GM21619 (cell line): Measurements from ENCODE around the gene CAPN15.
A peak's percentile ranks its signal among the peaks of the same experiment; 100 is the strongest.

Source experiments
- ATAC-seq: cut with Tn5 transposase; IDR thresholded peaks from one replicate; pipeline ENCODE4 v1.9.1; 2021; ENCODE audit not compliant: unreplicated experiment

CAPN15 gene

GRCh38 chr16:574021-574760, 46.7 kb downstream of the CAPN15 start:
- no peak for ATAC-seq

- ATAC-seq, result no peak
These were observed 48.1 kb downstream of the CAPN15 start for GRCh38 chr16:575354-576196.

DNA sequence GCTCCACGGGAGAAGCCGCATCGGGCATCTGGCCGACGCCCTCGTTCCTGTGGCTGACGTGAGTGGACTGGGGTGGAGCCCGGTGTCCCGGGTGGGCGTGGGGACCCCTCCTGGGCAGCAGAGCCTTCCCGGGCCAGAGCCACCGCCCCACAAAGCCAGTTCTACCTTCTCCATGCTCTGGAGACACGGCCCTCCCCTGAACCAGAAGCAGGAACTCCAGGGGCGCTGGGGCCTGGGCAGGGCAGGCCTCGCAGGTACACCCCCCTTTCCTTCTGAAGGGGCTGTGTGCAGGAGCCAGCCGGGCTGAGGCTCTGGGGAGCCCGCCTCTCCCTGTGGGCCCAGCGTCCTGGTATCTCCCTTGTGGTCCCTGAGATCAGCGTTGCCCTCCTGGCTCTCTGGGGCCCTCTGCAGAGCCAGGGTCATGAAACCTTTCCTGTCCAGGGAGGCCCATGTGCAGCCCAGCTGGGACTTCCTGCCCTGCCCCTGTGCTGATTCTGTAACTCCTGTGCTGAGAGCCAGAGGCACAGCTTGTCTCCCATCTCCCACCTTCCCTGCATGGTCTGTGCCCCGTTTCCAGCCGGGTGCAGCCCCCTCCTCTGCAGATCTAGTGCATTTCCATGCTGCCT, 48.8 kb downstream of the CAPN15 start:
- no peak for ATAC-seq

- ATAC-seq, result no peak
These were observed 49.3 kb downstream of the CAPN15 start for GRCh38 chr16:576823-577201.

GRCh38 chr16:577796-578195, 50.3 kb downstream of the CAPN15 start:
- ATAC-seq, result no peak

DNA sequence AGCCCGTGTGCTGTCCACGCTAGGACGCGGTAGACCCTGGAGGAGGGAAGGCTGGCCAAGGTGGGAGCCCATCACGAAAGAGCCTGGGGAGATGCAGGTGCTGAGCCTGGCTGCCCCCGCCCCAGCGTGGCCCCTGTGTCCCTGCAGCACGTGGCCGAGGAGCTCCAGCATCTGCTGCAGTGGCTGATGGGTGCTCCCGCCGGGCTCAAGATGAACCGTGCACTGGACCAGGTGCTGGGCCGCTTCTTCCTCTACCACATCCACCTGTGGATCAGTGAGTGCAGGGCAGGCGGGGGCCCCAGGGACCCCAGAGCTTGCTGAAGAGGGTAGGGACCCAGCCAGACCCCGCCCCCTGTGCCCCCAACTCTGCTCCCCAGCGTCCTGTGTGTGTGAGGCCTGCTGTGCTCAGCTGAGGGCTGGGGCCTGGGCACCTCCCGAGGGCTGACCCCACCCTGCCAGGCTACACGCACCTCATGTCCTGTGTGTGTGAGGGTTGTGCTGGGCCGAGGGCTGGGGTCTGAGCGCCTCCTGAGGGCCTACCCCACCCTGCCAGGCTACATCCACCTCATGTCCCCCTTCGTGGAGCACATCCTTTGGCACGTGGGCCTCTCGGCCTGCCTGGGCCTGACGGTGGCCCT, 50.8 kb downstream of the CAPN15 start:
- no peak for ATAC-seq

DNA sequence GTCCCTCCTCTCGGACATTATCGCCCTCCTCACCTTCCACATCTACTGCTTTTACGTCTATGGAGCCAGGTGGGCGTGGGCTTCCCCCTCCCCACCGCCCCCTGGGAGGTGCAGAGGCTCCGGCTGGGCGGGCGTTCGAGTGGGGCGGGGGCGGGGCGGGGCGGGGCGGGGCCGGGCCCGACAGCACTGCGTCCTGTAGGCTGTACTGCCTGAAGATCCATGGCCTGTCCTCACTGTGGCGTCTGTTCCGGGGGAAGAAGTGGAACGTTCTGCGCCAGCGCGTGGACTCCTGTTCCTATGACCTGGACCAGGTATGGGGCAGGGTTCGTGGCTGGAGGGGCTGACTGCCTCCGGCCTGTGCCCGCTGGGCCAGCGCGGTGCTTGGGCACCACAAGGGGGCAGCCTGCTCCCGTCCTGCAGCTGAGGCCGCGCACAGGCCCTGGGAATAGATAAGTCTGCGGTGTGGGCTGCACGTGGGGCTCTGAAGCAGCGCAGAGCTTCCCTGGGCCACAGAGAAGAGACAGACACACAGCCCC, 51.4 kb downstream of the CAPN15 start:
- ATAC-seq, result no peak

GRCh38 chr16:580141-580945, 52.8 kb downstream of the CAPN15 start:
- ATAC-seq, result no peak

GRCh38 chr16:580946-581498, 53.5 kb downstream of the CAPN15 start:
- no peak for ATAC-seq

DNA sequence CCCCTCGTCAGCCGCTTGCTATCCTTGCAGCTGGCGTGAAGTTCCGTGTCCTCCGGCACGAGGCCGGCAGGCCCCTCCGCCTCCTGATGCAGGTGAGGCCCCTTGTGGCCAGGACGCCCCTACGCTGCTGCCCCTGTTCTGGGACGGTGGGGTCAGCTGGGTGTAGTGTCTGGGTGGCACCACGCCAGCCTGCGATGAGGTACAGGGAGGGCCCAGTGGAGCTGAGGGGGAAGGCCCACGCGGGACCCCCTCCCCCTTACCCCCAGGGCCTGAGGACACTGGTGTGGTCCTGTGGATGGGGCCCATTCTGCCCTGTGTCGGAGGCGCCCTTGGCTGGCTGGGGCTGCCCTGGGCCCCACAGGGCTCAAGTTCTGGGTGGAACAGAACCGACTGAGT, 54.7 kb downstream of the CAPN15 start:
- no peak for ATAC-seq

GRCh38 chr16:582614-583331, 55.3 kb downstream of the CAPN15 start:
- no peak for ATAC-seq

DNA sequence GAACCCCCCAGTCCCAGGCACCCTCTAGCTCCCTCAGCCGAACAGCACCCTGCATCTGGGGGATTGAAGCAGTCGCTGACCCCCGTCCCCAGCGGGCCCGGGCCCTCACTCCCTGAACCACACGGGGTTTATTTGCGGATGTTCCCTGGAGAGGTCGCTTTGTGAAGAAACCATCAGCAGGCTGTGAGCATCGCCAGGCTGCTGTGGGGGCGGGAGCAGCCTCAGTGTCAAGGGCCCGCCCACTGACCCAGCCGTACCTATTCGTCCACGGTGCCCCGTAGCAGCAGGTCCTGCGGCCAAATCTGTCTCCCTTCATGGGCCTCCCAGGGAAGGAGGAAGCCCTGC, 55.9 kb downstream of the CAPN15 start:
- ATAC-seq, result no peak

DNA sequence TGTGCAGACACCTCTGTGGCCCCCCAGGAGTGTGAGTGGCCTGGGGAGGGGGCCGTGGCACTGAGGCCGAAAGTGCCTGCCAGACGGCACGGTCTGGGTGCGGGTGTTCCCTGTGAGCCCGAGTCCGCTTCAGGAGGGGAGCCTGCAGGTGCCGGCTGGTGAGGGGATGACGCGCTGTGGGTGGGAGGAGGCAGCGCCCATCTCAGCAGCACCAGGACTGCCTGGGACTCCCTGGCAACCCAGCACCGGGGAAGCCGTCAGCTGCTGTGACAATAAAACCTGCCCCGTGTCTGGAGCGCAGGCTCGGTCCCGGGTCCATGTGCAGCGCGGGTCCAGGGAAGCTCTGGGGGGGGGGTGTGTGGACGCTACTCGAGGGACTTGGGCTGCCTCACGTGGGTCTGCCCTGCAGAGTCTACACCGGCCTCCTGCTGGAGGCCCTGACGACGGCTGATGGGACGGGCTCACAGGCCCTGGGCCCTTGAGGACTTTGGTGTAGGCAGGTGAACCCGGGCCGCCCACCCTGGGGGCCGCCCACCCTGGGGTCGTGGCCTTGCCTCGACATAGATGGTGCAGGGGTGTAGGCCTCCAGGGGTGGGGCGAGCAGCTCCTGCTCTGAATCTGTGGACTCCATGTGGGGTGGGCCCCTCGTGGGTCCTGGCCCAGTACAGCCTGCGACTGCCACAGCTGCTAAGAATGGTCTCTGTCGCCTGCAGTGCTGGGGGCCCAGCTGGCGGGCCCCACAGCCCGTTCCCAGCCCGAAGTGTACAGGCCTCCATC, 56.5 kb downstream of the CAPN15 start:
- ATAC-seq, result no peak

DNA sequence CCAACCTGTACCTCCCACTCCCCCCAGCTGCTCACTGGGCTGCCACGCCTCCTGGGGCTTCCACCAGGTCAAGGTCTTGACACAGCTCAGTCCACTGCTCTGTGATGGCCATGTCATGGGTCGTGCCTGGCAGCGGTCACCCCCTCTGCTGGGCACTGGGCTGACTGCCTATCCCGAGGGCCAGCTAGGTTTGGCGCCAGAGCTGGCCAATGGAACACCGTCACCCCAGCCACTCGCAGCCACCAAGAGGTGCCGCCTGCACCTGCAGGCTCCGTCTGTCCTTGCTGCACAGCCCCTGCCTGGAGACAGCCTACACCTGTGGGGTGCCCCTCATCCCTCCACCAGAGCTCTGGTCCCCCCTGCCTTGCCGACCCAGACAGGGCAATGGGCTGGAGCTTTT, 57.8 kb downstream of the CAPN15 start:
- no peak for ATAC-seq

GRCh38 chr16:586047-586644, 58.6 kb downstream of the CAPN15 start:
- ATAC-seq, result no peak

DNA sequence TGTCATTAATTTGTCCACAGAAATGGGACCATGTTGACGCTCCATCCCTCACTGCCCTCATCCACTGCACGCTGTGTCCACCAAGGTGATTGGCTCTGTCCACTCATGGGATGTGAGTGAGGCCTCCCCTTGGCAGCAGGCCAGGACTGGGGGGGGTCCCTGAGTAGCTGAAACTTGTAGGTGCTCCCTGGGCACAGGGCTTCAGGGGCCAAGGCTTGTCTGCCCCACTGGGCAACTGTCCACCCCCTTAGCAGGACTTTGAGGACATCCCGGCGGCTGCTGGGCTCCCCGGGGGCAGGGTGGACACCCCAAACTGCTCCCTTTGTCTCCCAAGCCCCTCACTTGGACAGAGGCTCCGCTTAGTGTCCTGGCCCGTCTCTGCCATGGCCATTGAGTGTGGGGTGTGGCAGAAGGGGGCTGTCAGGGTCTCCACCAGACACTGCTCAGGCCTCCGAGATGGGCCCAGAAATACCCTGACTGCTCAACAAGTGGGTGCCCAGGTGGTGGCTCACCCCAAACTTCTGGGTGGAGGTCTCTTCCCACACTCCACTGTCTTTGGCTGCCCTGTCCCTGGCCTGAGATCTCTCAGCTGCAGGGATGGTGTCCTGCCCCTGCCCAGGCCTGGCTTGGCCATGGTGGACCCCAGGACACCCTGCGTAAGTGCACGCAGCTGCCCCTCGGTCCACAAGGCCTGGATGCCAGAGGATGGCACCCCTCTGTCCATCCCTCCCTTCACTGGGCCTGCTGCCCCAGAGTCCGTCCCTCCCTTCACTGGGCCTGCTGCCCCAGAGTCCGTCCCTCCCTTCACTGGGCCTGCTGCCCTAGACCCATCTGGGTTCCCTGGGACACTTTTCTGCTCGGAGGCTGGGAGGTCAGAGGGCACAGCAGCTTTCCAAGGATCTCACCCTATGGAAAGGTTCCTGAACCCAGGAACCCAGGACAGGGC, 59.4 kb downstream of the CAPN15 start:
- ATAC-seq, result no peak

DNA sequence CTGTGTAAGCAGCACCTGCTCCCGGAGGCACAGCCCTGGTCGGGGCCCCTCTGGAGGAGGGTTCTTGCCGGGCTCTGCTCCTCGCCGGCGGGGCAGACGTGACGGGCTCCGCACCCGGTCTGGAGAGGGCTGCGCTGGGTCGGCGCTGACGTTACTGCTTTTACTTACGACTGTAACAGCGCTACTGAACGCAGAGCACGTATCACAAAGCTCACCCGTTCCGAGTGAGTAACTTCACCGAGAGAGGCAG, 61.1 kb downstream of the CAPN15 start:
- peak; percentile 15 for ATAC-seq
